Sigmoid colon (tissue), 7 donors: ENCODE results near the gene SUPT6H. TPM values are rescaled to one million over a fixed set of nuclear protein-coding genes. Genes with fewer than 3 reads are reported as not detected.

Source experiments
- DNase-seq: peaks from one replicate; pipeline ENCODE4 v3.0.0-alpha.2; 2019
- H3K27ac ChIP-seq, 4 donors: fragments of 200-600 bp; sonication (generic); one replicate each; pipeline ENCODE4 v1.5.1; 2016 to 2019; ENCODE audit warnings: mild to moderate bottlenecking in 1 of 4
- H3K27me3 ChIP-seq, 3 donors: fragments of 200-600 bp; sonication (generic); one replicate each; pipeline ENCODE4 v1.5.1; 2019; ENCODE audit warnings: mild to moderate bottlenecking in 1 of 3
- H3K36me3 ChIP-seq, 4 donors: fragments of 200-600 bp; sonication (generic); one replicate each; pipeline ENCODE4 v1.5.1; 2016 to 2019
- H3K4me1 ChIP-seq, 4 donors: fragments of 200-600 bp; sonication (generic); one replicate each; pipeline ENCODE4 v1.5.1; 2017 to 2019
- H3K4me3 ChIP-seq, 4 donors: fragments of 200-600 bp; sonication (generic); one replicate each; pipeline ENCODE4 v1.5.1; 2017 to 2019; ENCODE audit warnings: mild to moderate bottlenecking in 2 of 4, moderate library complexity in 1 of 4
- H3K9me3 ChIP-seq, 4 donors: fragments of 200-600 bp in 3 of 4; sonication (generic) in 3 of 4; one replicate each; pipeline versions ENCODE4 v1.5.1 to v1.6.1; 2013 to 2019
- EP300 ChIP-seq, 4 donors: sonication (generic); formaldehyde crosslinking; IDR thresholded peaks; one replicate each; pipeline ENCODE4 v1.6.1; 2017; ENCODE audit warnings: antibody characterized with exemption in 4 of 4
- POLR2A ChIP-seq, 2 donors: fragments of 450-650 bp; IDR thresholded peaks; one replicate each; pipeline ENCODE4 v1.6.1; 2016; ENCODE audit warnings: antibody characterized with exemption in 2 of 2, mild to moderate bottlenecking in 2 of 2, moderate library complexity in 2 of 2
- POLR2AphosphoS5 ChIP-seq, 4 donors: sonication (generic); formaldehyde crosslinking; IDR thresholded peaks; one replicate each; pipeline ENCODE4 v1.6.1; 2017; ENCODE audit warnings: antibody characterized with exemption in 4 of 4
- WGBS, 2 donors: extraction: QIAGEN DNeasy Blood & Tissue Kit; methylation state at CpG; one replicate each; pipeline ENCODE4 v1.1.7; 2013; 5-methylcytosine and 5-hydroxymethylcytosine counted together
- intact Hi-C: fragments of 100-400 bp; cut with DNase I; formaldehyde crosslinking; loops from one replicate; pipeline ENCODE4 v1.15.1; 2023
- polyA plus RNA-seq, 3 donors: library from polyadenylated mRNA; stranded (reverse); fragments of 200-250 nt; gene quantifications; one replicate each; pipeline ENCODE4 v1.2.3, GENCODE V29; 2013
- total RNA-seq, 4 donors: library from RNA; depleted of rRNA; stranded (reverse); fragments of >200 nt; gene quantifications; one replicate each; pipeline ENCODE4 v1.1.0, GENCODE V29; 2016
- TF ChIP-seq, protein P1 (sequence below), 4 experiments: fragments of 450-650 bp in 3 of 4; fragments of 200-600 bp in 1 of 4; IDR thresholded peaks; one replicate each; pipeline ENCODE4 v1.5.1; 2016 to 2019; ENCODE audit warnings: antibody characterized with exemption in 4 of 4, mild to moderate bottlenecking in 3 of 4, moderate library complexity in 2 of 4
- donor health status: healthy with polysubstance abuse.
- donor health status: Bipolar disorder and iron deficiency.
- donor health status: healthy.

Gene SUPT6H
- total and polyA plus RNA-seq, 7 donors, result 12.0 to 75.6 (median 49.0) TPM

DNA sequence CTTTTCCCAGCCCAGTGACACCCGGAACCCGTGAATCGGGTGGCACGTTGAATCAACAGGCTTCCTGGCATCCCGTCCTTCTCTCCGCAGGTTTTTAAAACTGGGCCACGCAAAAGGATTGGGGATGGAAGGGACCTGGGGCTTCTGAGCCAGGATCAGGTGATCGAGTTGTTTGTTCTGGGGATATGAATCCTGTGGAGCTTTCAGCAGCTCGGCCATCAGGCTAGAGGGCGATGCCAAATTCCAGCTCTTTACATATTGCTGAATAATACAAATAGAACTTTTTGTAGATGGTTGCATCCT lies 473 bp downstream of the SUPT6H start:
- DNase-seq, result no peak
- H3K4me3 ChIP-seq, result peak overlapping the region; percentile 62 to 78 (median 74)
- WGBS, 2 donors, result 1% methylated on average over 10 of the region's 10 CpGs
- H3K4me1 ChIP-seq, result peaks cover 0 to 40% (median 34%) of the 10 kb centered on the region in 4 donors
- peaks cover 0 to 31% (median 12%) of the 10 kb centered on the region in 4 donors for H3K36me3 ChIP-seq
- TF ChIP-seq, protein P1, sequence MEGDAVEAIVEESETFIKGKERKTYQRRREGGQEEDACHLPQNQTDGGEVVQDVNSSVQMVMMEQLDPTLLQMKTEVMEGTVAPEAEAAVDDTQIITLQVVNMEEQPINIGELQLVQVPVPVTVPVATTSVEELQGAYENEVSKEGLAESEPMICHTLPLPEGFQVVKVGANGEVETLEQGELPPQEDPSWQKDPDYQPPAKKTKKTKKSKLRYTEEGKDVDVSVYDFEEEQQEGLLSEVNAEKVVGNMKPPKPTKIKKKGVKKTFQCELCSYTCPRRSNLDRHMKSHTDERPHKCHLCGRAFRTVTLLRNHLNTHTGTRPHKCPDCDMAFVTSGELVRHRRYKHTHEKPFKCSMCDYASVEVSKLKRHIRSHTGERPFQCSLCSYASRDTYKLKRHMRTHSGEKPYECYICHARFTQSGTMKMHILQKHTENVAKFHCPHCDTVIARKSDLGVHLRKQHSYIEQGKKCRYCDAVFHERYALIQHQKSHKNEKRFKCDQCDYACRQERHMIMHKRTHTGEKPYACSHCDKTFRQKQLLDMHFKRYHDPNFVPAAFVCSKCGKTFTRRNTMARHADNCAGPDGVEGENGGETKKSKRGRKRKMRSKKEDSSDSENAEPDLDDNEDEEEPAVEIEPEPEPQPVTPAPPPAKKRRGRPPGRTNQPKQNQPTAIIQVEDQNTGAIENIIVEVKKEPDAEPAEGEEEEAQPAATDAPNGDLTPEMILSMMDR (IDR thresholded peaks at IDR 0.05), result no peak
- TF ChIP-seq EP300 (IDR thresholded peaks at IDR 0.05) (no peak), POLR2A (IDR thresholded peaks at IDR 0.05) (no peak), POLR2AphosphoS5 (IDR thresholded peaks at IDR 0.05) (no peak)
- intact Hi-C loops, result loop anchor here (5.0 kb wide), 1 partner anchor 50 kb away; the partner anchor contains the start of gene PROCA1
- peak overlapping the region; percentile 93 to 96 (median 94) for H3K27ac ChIP-seq
- no peaks in the 10 kb centered on the region for H3K9me3 ChIP-seq
- H3K27me3 ChIP-seq, result no peaks in the 10 kb centered on the region

DNA sequence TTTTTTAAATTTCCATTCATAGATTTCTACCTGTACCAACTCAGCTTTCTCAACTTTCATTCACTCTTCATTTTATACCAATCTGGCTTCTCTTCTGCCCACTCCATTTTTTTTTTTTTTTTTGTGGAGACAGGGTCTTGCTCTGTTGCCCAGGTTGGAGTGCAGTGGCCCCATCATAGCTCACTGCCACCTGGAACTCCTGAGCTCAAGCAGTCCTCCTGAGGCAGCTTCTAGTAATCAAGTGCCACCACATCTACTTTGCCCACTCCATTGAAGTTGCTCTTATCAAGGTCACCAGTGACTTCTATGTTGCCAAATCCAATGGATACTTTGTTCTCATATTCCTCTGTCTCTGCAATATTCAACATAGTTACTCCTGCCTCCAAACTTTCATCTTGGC lies 1.7 kb downstream of the SUPT6H start:
- Histone ChIP-seq H3K27me3 (no peaks in the 10 kb centered on the region), H3K9me3 (no peaks in the 10 kb centered on the region), H3K36me3 (peaks cover 0 to 33% (median 11%) of the 10 kb centered on the region in 4 donors), H3K4me3 (no peak overlapping the region), H3K4me1 (peaks cover 0 to 52% (median 38%) of the 10 kb centered on the region in 4 donors), H3K27ac (peak overlapping the region in 1 of 4 donors; percentile 96)
- intact Hi-C loops, result loop anchor here (5.0 kb wide), 1 partner anchor 49 kb away; the partner anchor contains the start of gene PROCA1
- DNase-seq, result no peak
- TF ChIP-seq POLR2AphosphoS5 (IDR thresholded peaks at IDR 0.05) (no peak), EP300 (IDR thresholded peaks at IDR 0.05) (no peak), POLR2A (IDR thresholded peaks at IDR 0.05) (no peak)
- TF ChIP-seq, protein P1 (IDR thresholded peaks at IDR 0.05), result no peak

DNA sequence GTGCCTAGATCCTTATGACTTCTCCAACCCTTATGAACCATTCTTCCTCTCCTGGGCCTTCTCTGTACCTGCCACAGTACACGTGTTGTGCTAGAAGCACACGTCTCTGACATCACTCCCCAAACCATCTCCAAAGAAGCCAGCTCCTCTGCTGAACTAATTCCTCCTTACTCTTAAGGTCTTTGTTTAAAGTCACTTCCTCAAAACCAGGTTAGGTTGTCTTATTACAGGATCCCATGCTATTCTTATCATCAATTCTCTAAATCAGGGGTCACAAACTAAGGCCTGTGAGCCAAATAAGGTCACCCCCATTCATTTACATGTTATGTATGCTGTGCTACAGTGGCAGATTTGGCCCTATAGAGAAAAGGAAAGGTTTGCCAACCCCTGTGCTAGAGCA lies 4.0 kb downstream of the SUPT6H start:
- peaks cover 0 to 42% (median 31%) of the 10 kb centered on the region in 4 donors for H3K4me1 ChIP-seq
- no peaks in the 10 kb centered on the region for H3K9me3 ChIP-seq
- intact Hi-C loops, result no loop called here
- no peak overlapping the region for H3K27ac ChIP-seq
- H3K4me3 ChIP-seq, result no peak overlapping the region
- no peak for DNase-seq
- no peaks in the 10 kb centered on the region for H3K27me3 ChIP-seq
- WGBS, 2 donors, result 84 to 87% methylated on average over 2 of the region's 2 CpGs
- TF ChIP-seq POLR2AphosphoS5 (IDR thresholded peaks at IDR 0.05) (no peak), EP300 (IDR thresholded peaks at IDR 0.05) (no peak), POLR2A (IDR thresholded peaks at IDR 0.05) (no peak)
- TF ChIP-seq, protein P1 (IDR thresholded peaks at IDR 0.05), result no peak
- peaks cover 3 to 39% (median 16%) of the 10 kb centered on the region in 4 donors for H3K36me3 ChIP-seq

DNA sequence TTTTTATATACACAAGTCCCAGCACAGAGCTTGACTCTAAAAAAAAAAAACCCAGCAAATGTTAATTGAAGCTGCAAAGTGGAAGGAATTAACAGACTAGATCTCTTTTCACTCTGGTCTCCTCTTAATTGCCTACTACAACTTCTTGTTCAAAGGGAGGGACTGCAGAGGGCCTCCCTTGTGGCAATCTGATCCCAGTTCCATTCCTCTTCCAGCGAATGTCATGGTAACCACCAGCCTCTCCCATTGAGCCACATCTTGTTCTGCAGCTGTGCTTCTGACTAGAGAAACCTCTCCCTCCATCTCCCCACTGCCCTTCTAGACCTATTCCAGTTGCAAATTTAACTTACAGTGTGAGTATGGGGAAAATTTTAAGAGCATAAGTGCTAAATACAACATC lies 5.9 kb downstream of the SUPT6H start:
- DNase-seq, result no peak
- TF ChIP-seq POLR2AphosphoS5 (IDR thresholded peaks at IDR 0.05) (no peak), POLR2A (IDR thresholded peaks at IDR 0.05) (no peak), EP300 (IDR thresholded peaks at IDR 0.05) (no peak)
- TF ChIP-seq, protein P1 (IDR thresholded peaks at IDR 0.05), result no peak
- intact Hi-C loops, result no loop called here
- Histone ChIP-seq H3K36me3 (peaks cover 10 to 58% (median 34%) of the 10 kb centered on the region in 4 donors), H3K27me3 (no peaks in the 10 kb centered on the region), H3K4me1 (peaks cover 0 to 36% (median 25%) of the 10 kb centered on the region in 4 donors), H3K27ac (no peak overlapping the region), H3K4me3 (no peak overlapping the region), H3K9me3 (no peaks in the 10 kb centered on the region)
- 87 to 89% methylated on average over 1 of the region's 1 CpG for WGBS, 2 donors

DNA sequence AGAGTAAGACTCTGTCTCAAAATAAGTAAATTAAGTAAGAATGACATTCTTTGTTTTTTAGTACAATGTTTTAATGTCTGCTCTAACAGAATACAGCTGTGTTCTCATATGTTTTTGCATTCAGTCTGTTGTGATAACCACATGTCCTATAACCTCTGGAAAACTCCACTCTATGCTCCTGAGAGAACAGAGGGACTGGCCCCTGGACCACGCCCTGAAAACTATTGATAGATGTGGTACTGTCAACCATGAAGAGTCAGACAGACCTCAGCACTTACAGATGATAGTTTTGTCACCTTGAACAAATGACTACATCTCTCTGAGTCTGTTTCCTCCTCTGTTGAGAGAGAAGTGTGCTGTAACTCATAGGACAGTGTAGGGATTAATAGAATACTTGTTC lies 7.9 kb downstream of the SUPT6H start:
- Histone ChIP-seq H3K4me3 (no peak overlapping the region), H3K27ac (no peak overlapping the region), H3K36me3 (peaks cover 31 to 79% (median 54%) of the 10 kb centered on the region in 4 donors), H3K4me1 (peaks cover 0 to 19% (median 9%) of the 10 kb centered on the region in 4 donors), H3K27me3 (no peaks in the 10 kb centered on the region), H3K9me3 (no peaks in the 10 kb centered on the region)
- TF ChIP-seq POLR2AphosphoS5 (IDR thresholded peaks at IDR 0.05), result no peak
- no peak for TF ChIP-seq EP300 (IDR thresholded peaks at IDR 0.05)
- TF ChIP-seq, protein P1 (IDR thresholded peaks at IDR 0.05), result no peak
- TF ChIP-seq POLR2A (IDR thresholded peaks at IDR 0.05), result no peak
- intact Hi-C loops, result no loop called here
- no peak for DNase-seq
- 90 to 98% methylated on average over 1 of the region's 1 CpG for WGBS, 2 donors
